GM19468 (cell line): ENCODE results near the gene CARMIL3.
"Not testable (repeated sequence)": the region's sequence is repeated elsewhere in the genome, so short reads cannot be mapped to it uniquely, and the experiment has no call there.

Experiments
- ATAC-seq: cut with Tn5 transposase; IDR thresholded peaks from one replicate; pipeline ENCODE4 v1.9.1; 2021; ENCODE audit warnings: mild to moderate bottlenecking, moderate library complexity, moderate number of reproducible peaks; ENCODE audit not compliant: unreplicated experiment; ENCODE audit errors: extremely low read depth

Gene CARMIL3

GRCh38 chr14:24038686-24039085 is 13.1 kb upstream of the CARMIL3 start:
- ATAC-seq, result no peak

- ATAC-seq, result no peak
Measured at GRCh38 chr14:24040692-24041091, 11.1 kb upstream of the CARMIL3 start.

- no peak for ATAC-seq
Measured at GRCh38 chr14:24042746-24043145, 9.1 kb upstream of the CARMIL3 start.

- ATAC-seq, result not testable (repeated sequence)
Measured at GRCh38 chr14:24049002-24049401, 2.8 kb upstream of the CARMIL3 start.

GRCh38 chr14:24050753-24051152 is 1.1 kb upstream of the CARMIL3 start:
- not testable (repeated sequence) for ATAC-seq

GRCh38 chr14:24051176-24051788 is 527 bp upstream of the CARMIL3 start:
- no peak for ATAC-seq

GRCh38 chr14:24052656-24053547 is 1.1 kb downstream of the CARMIL3 start:
- ATAC-seq, result no peak

GRCh38 chr14:24053548-24054323 is 1.9 kb downstream of the CARMIL3 start:
- ATAC-seq, result no peak

- no peak for ATAC-seq
Measured at GRCh38 chr14:24054324-24054641, 2.5 kb downstream of the CARMIL3 start.

- no peak for ATAC-seq
Measured at GRCh38 chr14:24054646-24055045, 2.8 kb downstream of the CARMIL3 start.

GRCh38 chr14:24055971-24056799 is 4.4 kb downstream of the CARMIL3 start:
- ATAC-seq, result no peak

- no peak for ATAC-seq
Measured at GRCh38 chr14:24056800-24057184, 5.0 kb downstream of the CARMIL3 start.

GRCh38 chr14:24057271-24057670 is 5.5 kb downstream of the CARMIL3 start:
- no peak for ATAC-seq

- no peak for ATAC-seq
Measured at GRCh38 chr14:24057867-24058259, 6.1 kb downstream of the CARMIL3 start.

- no peak for ATAC-seq
Measured at GRCh38 chr14:24058260-24058950, 6.6 kb downstream of the CARMIL3 start.

- ATAC-seq, result no peak
Measured at GRCh38 chr14:24058951-24059475, 7.2 kb downstream of the CARMIL3 start.

GRCh38 chr14:24059841-24060388 is 8.1 kb downstream of the CARMIL3 start:
- ATAC-seq, result no peak

- ATAC-seq, result no peak
Measured at GRCh38 chr14:24060443-24060842, 8.6 kb downstream of the CARMIL3 start.
